HCT116 (cell line): ENCODE data around the gene HLA-DPA1. TPM values are rescaled to one million over a fixed set of nuclear protein-coding genes. Genes with fewer than 3 reads are reported as not detected.

ENCODE experiments used
- ATAC-seq: fragments of 200-7000 bp; cut with Tn5 transposase; 2 replicates; pipeline ENCODE4 v1.9.1; 2020; ENCODE audit warnings: mild to moderate bottlenecking, moderate library complexity
- BruUV-seq: library from RNA; stranded (reverse); fragments of 400-500 nt; replicated peaks from 2 replicates; lab custom pipeline; 2021; lab: Mats Ljungman, UMichigan
- CTCF ChIA-PET: fragments of 300-600 bp; sonication (Branson Sonifier 250); formaldehyde crosslinking; loops from one replicate; lab custom pipeline; 2021; ENCODE audit warnings: antibody characterized with exemption; lab: Charles Lee
- POLR2A ChIA-PET: fragments of 300-600, 350-600 bp; sonication (Branson Sonifier 250); formaldehyde crosslinking; loops from one replicate; lab custom pipeline; 2021; ENCODE audit warnings: antibody characterized with exemption; lab: Charles Lee
- RAD21 ChIA-PET, 2 experiments: fragments of 300-600 bp; sonication (Branson Sonifier 250); formaldehyde crosslinking; loops; one replicate each; lab custom pipeline; 2023; ENCODE audit warnings: low total read pairs in 2 of 2; ENCODE audit not compliant: uncharacterized antibody in 2 of 2, unreplicated experiment in 2 of 2, low non-redundant PET in 1 of 2; lab: Charles Lee
- DNase-seq: peaks from one replicate; pipeline ENCODE4 v3.0.0-alpha.2; 2010; ENCODE audit warnings: low read depth, low spot score
- H2AFZ ChIP-seq: fragments of 200-600 bp; shearing (Covaris generic), sonication (generic); 2 replicates; pipeline ENCODE4 v1.6.1; 2017; ENCODE audit warnings: low read depth, mixed run types, mixed read lengths, antibody characterized with exemption, low read length; ENCODE audit not compliant: poor library complexity, severe bottlenecking
- H3K27ac ChIP-seq: 2 replicates; pipeline ENCODE4 v1.5.1; 2012; ENCODE audit warnings: low read depth, low read length
- H3K27me3 ChIP-seq: fragments of 200-600 bp; sonication (generic); 2 replicates; pipeline ENCODE4 v1.6.1; 2016; ENCODE audit warnings: mixed run types, low read length, mixed read lengths; ENCODE audit not compliant: insufficient read depth
- H3K36me3 ChIP-seq, 2 experiments: fragments of 200-500 bp in 1 of 2; fragments of 200-600 bp in 1 of 2; sonication (Bioruptor generic) in 1 of 2; sonication (generic) in 1 of 2; 2 replicates each; pipeline versions ENCODE4 v1.5.1 to v1.6.1; 2014 to 2016; ENCODE audit warnings: low read length in 2 of 2, inconsistent platforms in 1 of 2, mixed read lengths in 1 of 2, mixed run types in 1 of 2; ENCODE audit not compliant: insufficient read depth in 2 of 2, control insufficient read depth in 1 of 2
- H3K4me1 ChIP-seq, 2 experiments: fragments of 200-600 bp in 1 of 2; sonication (generic) in 1 of 2; 2 replicates each; pipeline versions ENCODE4 v1.5.1 to v1.6.1; 2012 to 2017; ENCODE audit warnings: low read length in 2 of 2, inconsistent platforms in 1 of 2, mild to moderate bottlenecking in 1 of 2, mixed read lengths in 1 of 2, mixed run types in 1 of 2, moderate library complexity in 1 of 2; ENCODE audit not compliant: insufficient read depth in 2 of 2, control insufficient read depth in 1 of 2
- H3K4me2 ChIP-seq: fragments of 200-600 bp; sonication (generic); 2 replicates; pipeline ENCODE4 v1.6.1; 2017; ENCODE audit warnings: mixed run types, low read length, mixed read lengths
- H3K4me3 ChIP-seq, 2 experiments: fragments of 200-600 bp in 1 of 2; sonication (generic) in 1 of 2; replicated peaks in 1 of 2; 2 replicates each; pipeline ENCODE4 v1.5.1; 2011 to 2016; ENCODE audit warnings: low read length in 2 of 2, control low read depth in 1 of 2, low read depth in 1 of 2, mild to moderate bottlenecking in 1 of 2, mixed read lengths in 1 of 2, mixed run types in 1 of 2
- H3K79me2 ChIP-seq: fragments of 200-600 bp; sonication (generic); 2 replicates; pipeline ENCODE4 v1.6.1; 2017; ENCODE audit warnings: mild to moderate bottlenecking, mixed run types, low read length, moderate library complexity, mixed read lengths; ENCODE audit not compliant: insufficient read depth
- H3K9ac ChIP-seq: fragments of 200-600 bp; sonication (generic); 2 replicates; pipeline ENCODE4 v1.6.1; 2016; ENCODE audit warnings: low read length, mixed read lengths
- H3K9me2 ChIP-seq: fragments of 200-600 bp; sonication (generic), shearing (Covaris generic); 2 replicates; pipeline ENCODE4 v1.6.1; 2017; ENCODE audit warnings: mixed run types, mild to moderate bottlenecking, moderate library complexity; ENCODE audit not compliant: insufficient read depth
- H3K9me3 ChIP-seq, 2 experiments: fragments of 200-500 bp in 1 of 2; fragments of 200-600 bp in 1 of 2; sonication (Bioruptor generic) in 1 of 2; sonication (generic) in 1 of 2; 2 replicates each; pipeline ENCODE4 v1.6.1; 2014 to 2017; ENCODE audit warnings: low read length in 2 of 2, mixed read lengths in 2 of 2, inconsistent platforms in 1 of 2, low read depth in 1 of 2, mild to moderate bottlenecking in 1 of 2, mixed run types in 1 of 2, moderate library complexity in 1 of 2; ENCODE audit not compliant: control insufficient read depth in 1 of 2, insufficient read depth in 1 of 2
- H4K20me1 ChIP-seq: fragments of 200-600 bp; sonication (generic), shearing (Covaris generic); 2 replicates; pipeline ENCODE4 v1.6.1; 2017; ENCODE audit warnings: mixed run types, mild to moderate bottlenecking, moderate library complexity; ENCODE audit not compliant: insufficient read depth
- CEBPB ChIP-seq: IDR thresholded peaks from 2 replicates; pipeline ENCODE4 v1.6.1; 2012; ENCODE audit warnings: low read depth
- EZH2phosphoT487 ChIP-seq: fragments of 200-600 bp; IDR thresholded peaks from 2 replicates; pipeline ENCODE4 v1.6.1; 2018; ENCODE audit warnings: antibody characterized with exemption, borderline replicate concordance
- POLR2A ChIP-seq: IDR thresholded peaks from 2 replicates; pipeline ENCODE4 v1.7.0; 2011; ENCODE audit warnings: borderline replicate concordance; ENCODE audit not compliant: insufficient read depth, insufficient read length; ENCODE audit errors: extremely low read depth
- POLR2AphosphoS5 ChIP-seq: IDR thresholded peaks from 2 replicates; pipeline ENCODE4 v1.6.1; 2011; ENCODE audit warnings: mild to moderate bottlenecking, low read depth, low read length, moderate library complexity
- RAD21 ChIP-seq: IDR thresholded peaks from 2 replicates; pipeline ENCODE4 v1.6.1; 2012; ENCODE audit warnings: low read depth, mild to moderate bottlenecking
- REST ChIP-seq: IDR thresholded peaks from 2 replicates; pipeline ENCODE4 v1.6.1; 2012; ENCODE audit warnings: low read depth
- SP1 ChIP-seq: IDR thresholded peaks from 2 replicates; pipeline ENCODE4 v1.6.1; 2012; ENCODE audit warnings: low read depth
- SRF ChIP-seq: IDR thresholded peaks from 2 replicates; pipeline ENCODE4 v1.6.1; 2012; ENCODE audit warnings: low read depth
- ZNF274 ChIP-seq: fragments of 200-500 bp; sonication (Bioruptor generic); IDR thresholded peaks from 2 replicates; pipeline ENCODE4 v1.6.1; 2014; ENCODE audit warnings: mild to moderate bottlenecking, low read depth, low read length, inconsistent platforms
- intact Hi-C: fragments of 100-400 bp; cut with micrococcal nuclease; formaldehyde crosslinking; loops from 2 replicates; pipeline ENCODE4 v1.10.0; 2022
- total RNA-seq: library from RNA; stranded (reverse); gene quantifications from one replicate; pipeline ENCODE4 v1.2.1, GENCODE V29; 2021; ENCODE audit not compliant: unreplicated experiment
- TF ChIP-seq, protein P1 (sequence below): IDR thresholded peaks from 2 replicates; pipeline ENCODE4 v1.6.1; 2012
- TF ChIP-seq, protein P2 (sequence below), 3 experiments: fragments of 200-600 bp in 1 of 3; sonication (generic) in 1 of 3; IDR thresholded peaks in 2 of 3; conservative IDR thresholded peaks in 1 of 3; 2 replicates each; pipeline ENCODE4 v1.5.1; 2012 to 2017; ENCODE audit warnings: low read depth in 2 of 3, low read length in 2 of 3, antibody characterized with exemption in 1 of 3, borderline replicate concordance in 1 of 3, control low read depth in 1 of 3, mild to moderate bottlenecking in 1 of 3, mixed read lengths in 1 of 3, mixed run types in 1 of 3, moderate library complexity in 1 of 3; ENCODE audit not compliant: insufficient read depth in 1 of 3

Gene HLA-DPA1
- total RNA-seq, 1 experiment from 2014 or later: 0.89 TPM

- BruUV-seq: no TSS peak
- no peaks in the 10 kb centered on the region for H3K9me2 ChIP-seq
- peaks cover 0 to 3% of the 10 kb centered on the region in 2 experiments; a peak in 1 of 4 replicates for H3K4me1 ChIP-seq
- RAD21 ChIA-PET: no interaction called here
- no peak overlapping the region for H2AFZ ChIP-seq
- H3K4me3 ChIP-seq: no peak overlapping the region
- CTCF ChIA-PET: interaction anchor here (1.1 kb wide), 1 partner anchor 229 kb away, joined by 4 read pairs; no protein-coding TSS in a partner anchor
- H3K79me2 ChIP-seq: no peaks in the 10 kb centered on the region
- no peak for ATAC-seq
- H3K4me2 ChIP-seq: no peak overlapping the region
- no peaks in the 10 kb centered on the region for H3K36me3 ChIP-seq
- TF ChIP-seq EZH2phosphoT487: no peak
- no peak for TF ChIP-seq REST
- no peak for TF ChIP-seq SRF
- no peak for TF ChIP-seq ZNF274
- TF ChIP-seq, protein P1, sequence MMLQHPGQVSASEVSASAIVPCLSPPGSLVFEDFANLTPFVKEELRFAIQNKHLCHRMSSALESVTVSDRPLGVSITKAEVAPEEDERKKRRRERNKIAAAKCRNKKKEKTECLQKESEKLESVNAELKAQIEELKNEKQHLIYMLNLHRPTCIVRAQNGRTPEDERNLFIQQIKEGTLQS: no peak
- TF ChIP-seq CEBPB: no peak
- no peak for TF ChIP-seq SP1
- TF ChIP-seq POLR2AphosphoS5: no peak
- TF ChIP-seq, protein P2, sequence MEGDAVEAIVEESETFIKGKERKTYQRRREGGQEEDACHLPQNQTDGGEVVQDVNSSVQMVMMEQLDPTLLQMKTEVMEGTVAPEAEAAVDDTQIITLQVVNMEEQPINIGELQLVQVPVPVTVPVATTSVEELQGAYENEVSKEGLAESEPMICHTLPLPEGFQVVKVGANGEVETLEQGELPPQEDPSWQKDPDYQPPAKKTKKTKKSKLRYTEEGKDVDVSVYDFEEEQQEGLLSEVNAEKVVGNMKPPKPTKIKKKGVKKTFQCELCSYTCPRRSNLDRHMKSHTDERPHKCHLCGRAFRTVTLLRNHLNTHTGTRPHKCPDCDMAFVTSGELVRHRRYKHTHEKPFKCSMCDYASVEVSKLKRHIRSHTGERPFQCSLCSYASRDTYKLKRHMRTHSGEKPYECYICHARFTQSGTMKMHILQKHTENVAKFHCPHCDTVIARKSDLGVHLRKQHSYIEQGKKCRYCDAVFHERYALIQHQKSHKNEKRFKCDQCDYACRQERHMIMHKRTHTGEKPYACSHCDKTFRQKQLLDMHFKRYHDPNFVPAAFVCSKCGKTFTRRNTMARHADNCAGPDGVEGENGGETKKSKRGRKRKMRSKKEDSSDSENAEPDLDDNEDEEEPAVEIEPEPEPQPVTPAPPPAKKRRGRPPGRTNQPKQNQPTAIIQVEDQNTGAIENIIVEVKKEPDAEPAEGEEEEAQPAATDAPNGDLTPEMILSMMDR (IDR thresholded peaks at IDR 0.05 in 2 of 3, conservative IDR thresholded peaks at IDR 0.05 in 1 of 3; ENCODE audit: borderline replicate concordance in 1 of 3, insufficient read depth in 1 of 3, low read depth in 2 of 3, low read length in 2 of 3): no peak
- no peak for TF ChIP-seq POLR2A
- no peak for TF ChIP-seq RAD21
- no peak overlapping the region for H3K27ac ChIP-seq
- intact Hi-C loops: no loop called here
- POLR2A ChIA-PET: no interaction called here
- H3K9ac ChIP-seq: no peak overlapping the region
- no peaks in the 10 kb centered on the region for H4K20me1 ChIP-seq
- no peak for DNase-seq
- no peaks in the 10 kb centered on the region for H3K9me3 ChIP-seq
- H3K27me3 ChIP-seq: peaks cover 8% of the 10 kb centered on the region; the same call in 1 of the 2 replicates
Observed at GRCh38 chr6:33019372-33019771, 54.1 kb downstream of the HLA-DPA1 start.
